GM21423 (cell line): Measurements from ENCODE around the gene PURA.
"Not testable (repeated sequence)": the region's sequence is repeated elsewhere in the genome, so short reads cannot be mapped to it uniquely, and the experiment has no call there.

Experiments used
- ATAC-seq: cut with Tn5 transposase; IDR thresholded peaks from one replicate; pipeline ENCODE4 v1.9.1; 2021; ENCODE audit warnings: mild to moderate bottlenecking, moderate library complexity; ENCODE audit not compliant: unreplicated experiment

PURA gene

GRCh38 chr5:140134277-140134935 lies 20.5 kb downstream of the PURA start:
- no peak for ATAC-seq

- ATAC-seq: no peak
Observed at GRCh38 chr5:140135127-140135526, 21.2 kb downstream of the PURA start.

GRCh38 chr5:140136624-140137023 lies 22.7 kb downstream of the PURA start:
- no peak for ATAC-seq

- no peak for ATAC-seq
Observed at GRCh38 chr5:140140435-140140834, 26.5 kb downstream of the PURA start.

GRCh38 chr5:140141241-140141640 lies 27.3 kb downstream of the PURA start:
- ATAC-seq: no peak

- ATAC-seq: no peak
Observed at GRCh38 chr5:140142246-140142645, 28.3 kb downstream of the PURA start.

GRCh38 chr5:140142856-140143255 lies 28.9 kb downstream of the PURA start:
- ATAC-seq: no peak

GRCh38 chr5:140143521-140144258 lies 29.8 kb downstream of the PURA start:
- no peak for ATAC-seq

GRCh38 chr5:140145256-140145655 lies 31.3 kb downstream of the PURA start:
- ATAC-seq: no peak

- peak; percentile 53 for ATAC-seq
Observed at GRCh38 chr5:140145818-140146522, 32.1 kb downstream of the PURA start.

GRCh38 chr5:140146523-140146842 lies 32.6 kb downstream of the PURA start:
- no peak for ATAC-seq

GRCh38 chr5:140147460-140147859 lies 33.6 kb downstream of the PURA start:
- ATAC-seq: no peak

GRCh38 chr5:140148508-140148907 lies 34.6 kb downstream of the PURA start:
- ATAC-seq: no peak

GRCh38 chr5:140150201-140150600 lies 36.3 kb downstream of the PURA start:
- no peak for ATAC-seq

- ATAC-seq: no peak
Observed at GRCh38 chr5:140151144-140152021, 37.5 kb downstream of the PURA start.

- no peak for ATAC-seq
Observed at GRCh38 chr5:140152022-140152999, 38.4 kb downstream of the PURA start.

- ATAC-seq: no peak
Observed at GRCh38 chr5:140153255-140153654, 39.3 kb downstream of the PURA start.

GRCh38 chr5:140153905-140154304 lies 40.0 kb downstream of the PURA start:
- no peak for ATAC-seq

GRCh38 chr5:140154710-140155381 lies 40.9 kb downstream of the PURA start:
- not testable (repeated sequence) for ATAC-seq
